ENCODE data around the gene TULP3.

The TULP3 gene

GRCh38 chr12:2973566-2973965 lies 82.9 kb downstream of the TULP3 start:
- ATAC-seq, result no peak

GRCh38 chr12:2974560-2974971 lies 83.9 kb downstream of the TULP3 start:
- ATAC-seq, result no peak

GRCh38 chr12:2976581-2976996 lies 85.9 kb downstream of the TULP3 start:
- ATAC-seq, result no peak

GRCh38 chr12:2977776-2978175 lies 87.1 kb downstream of the TULP3 start:
- no peak for ATAC-seq

GRCh38 chr12:2979806-2980205 lies 89.1 kb downstream of the TULP3 start:
- ATAC-seq, result no peak

GRCh38 chr12:2980630-2981029 lies 89.9 kb downstream of the TULP3 start:
- no peak for ATAC-seq

- ATAC-seq, result no peak
These were observed 91.7 kb downstream of the TULP3 start for GRCh38 chr12:2982361-2982760.

- ATAC-seq, result no peak
These were observed 93.6 kb downstream of the TULP3 start for GRCh38 chr12:2984249-2984648.

- no peak for ATAC-seq
These were observed 94.0 kb downstream of the TULP3 start for GRCh38 chr12:2984698-2985097.

GRCh38 chr12:2986876-2987275 lies 96.2 kb downstream of the TULP3 start:
- ATAC-seq, result no peak

GRCh38 chr12:2988494-2988893 lies 97.8 kb downstream of the TULP3 start:
- ATAC-seq, result no peak

Measured in activated CD4-positive, CD25-positive, alpha-beta regulatory T cell treated with anti-CD3 and anti-CD28 coated beads, Interleukin-2, amount 50 U/mL, for 24 hours (primary cell).